ENCODE data around the gene CLDN9.

CLDN9 gene

GRCh38 chr16:3027489-3027795 lies 14.7 kb downstream of the CLDN9 start:
- CTCF ChIA-PET = interaction anchor here (1.1 to 15.9 kb wide), 24 partner anchors 8 to 141 kb away, joined by 3 to 231 read pairs (median 7); partner anchors contain the start of genes CLDN6, CLDN9, IL32 and MMP25
- POLR2A ChIA-PET = no interaction called here

GRCh38 chr16:3027983-3028715 lies 15.4 kb downstream of the CLDN9 start:
- DNase-seq (ENCODE audit: extremely low spot score) = peak; percentile 93
- TF ChIP-seq CTCF (IDR thresholded peaks at IDR 0.05; ENCODE audit: control extremely low read depth, extremely low read depth, low read depth, missing control alignments) = peak; percentile 96
- CTCF ChIA-PET = interaction anchor here (0.7 to 15.9 kb wide), 27 partner anchors 9 to 160 kb away, joined by 3 to 231 read pairs (median 6); partner anchors contain the start of genes CLDN6, CLDN9, IL32 and MMP25
- POLR2A ChIA-PET = interaction anchor here (0.6 to 1.5 kb wide), 4 partner anchors 24 to 285 kb away, joined by 3 to 5 read pairs (median 4); no protein-coding TSS in a partner anchor

More at GRCh38 chr16:3027489-3027795, 14.7 kb downstream of the CLDN9 start:
- no peak for TF ChIP-seq CTCF (IDR thresholded peaks at IDR 0.05; ENCODE audit: control extremely low read depth, extremely low read depth, low read depth, missing control alignments)
- no peak for DNase-seq (ENCODE audit: extremely low spot score)

DNA sequence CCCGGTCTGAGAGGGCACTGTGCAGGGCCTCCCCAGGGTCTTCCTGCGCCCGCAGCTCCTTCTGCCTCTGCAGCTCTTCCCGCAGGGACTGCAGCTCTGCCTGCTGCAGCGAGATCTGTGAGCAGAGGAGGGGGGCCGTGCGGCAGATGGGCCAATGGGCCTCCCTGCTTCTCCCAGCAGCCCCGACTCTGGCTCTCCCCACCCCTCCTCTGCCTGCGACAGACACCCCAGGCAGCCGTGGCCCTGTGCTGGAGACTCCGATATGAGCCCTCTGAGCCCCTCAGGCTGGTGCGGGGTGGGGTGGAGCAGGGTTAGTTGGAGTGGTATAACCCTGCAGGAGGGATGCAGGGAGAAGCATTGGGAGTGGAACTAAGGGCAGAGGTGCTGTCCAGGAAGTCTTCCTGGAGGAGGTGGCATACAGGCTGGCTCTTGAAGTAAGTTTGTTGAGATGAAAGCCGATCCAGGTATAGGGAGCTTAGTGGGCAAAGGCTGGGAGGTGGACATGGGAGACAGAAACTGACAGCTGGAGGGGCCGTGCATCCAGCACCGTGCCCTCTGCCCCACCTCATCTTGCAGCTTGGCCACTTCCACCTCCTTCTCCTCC lies 16.1 kb downstream of the CLDN9 start:
- CTCF ChIA-PET = interaction anchor here (0.7 to 15.9 kb wide), 31 partner anchors 7 to 990 kb away, joined by 3 to 231 read pairs (median 6); partner anchors contain the start of genes CLDN6, CLDN9, HCFC1R1 and MMP25
- no peak for DNase-seq (ENCODE audit: extremely low spot score)

GRCh38 chr16:3029491-3030221 lies 16.9 kb downstream of the CLDN9 start:
- CTCF ChIA-PET = interaction anchor here (0.7 to 15.9 kb wide), 13 partner anchors 8 to 991 kb away, joined by 3 to 231 read pairs (median 8); partner anchors contain the start of genes HCFC1R1, MMP25, THOC6 and TNFRSF12A
- TF ChIP-seq CTCF (IDR thresholded peaks at IDR 0.05; ENCODE audit: control extremely low read depth, extremely low read depth, low read depth, missing control alignments) = no peak

More for the DNA sequence above, 16.1 kb downstream of the CLDN9 start:
- POLR2A ChIA-PET = interaction anchor here (0.6 to 1.5 kb wide), 4 partner anchors 25 to 286 kb away, joined by 3 to 5 read pairs (median 4); no protein-coding TSS in a partner anchor
- TF ChIP-seq CTCF (IDR thresholded peaks at IDR 0.05; ENCODE audit: control extremely low read depth, extremely low read depth, low read depth, missing control alignments) = no peak

GRCh38 chr16:3030222-3031212 lies 17.8 kb downstream of the CLDN9 start:
- no peak for TF ChIP-seq CTCF (IDR thresholded peaks at IDR 0.05; ENCODE audit: control extremely low read depth, extremely low read depth, low read depth, missing control alignments)
- POLR2A ChIA-PET = no interaction called here
- CTCF ChIA-PET = interaction anchor here (0.7 to 15.9 kb wide), 23 partner anchors 9 to 157 kb away, joined by 3 to 231 read pairs (median 8); partner anchors contain the start of genes HCFC1R1, IL32, MMP25 and THOC6
- DNase-seq (ENCODE audit: extremely low spot score) = no peak

More at GRCh38 chr16:3029491-3030221, 16.9 kb downstream of the CLDN9 start:
- DNase-seq (ENCODE audit: extremely low spot score) = no peak
- POLR2A ChIA-PET = interaction anchor here (1.5 kb wide), 1 partner anchor 29 kb away, joined by 3 read pairs; no protein-coding TSS in a partner anchor

Data from GM10248 (cell line).